Nephron (organoid): ENCODE measurements around the gene C10orf105.
A peak's percentile ranks its signal among the peaks of the same experiment; 100 is the strongest.

Source experiments
- H3K27ac Mint-ChIP-seq, 3 experiments: 2 replicates each; pipeline ENCODE4 v1.8.0; 2020; ENCODE audit warnings: mixed read lengths in 3 of 3, mild to moderate bottlenecking in 2 of 3, moderate library complexity in 1 of 3
- H3K27me3 Mint-ChIP-seq: 2 replicates; pipeline ENCODE4 v1.8.0; 2021; ENCODE audit warnings: low read depth, mild to moderate bottlenecking, moderate library complexity, mixed read lengths
- H3K36me3 Mint-ChIP-seq: 2 replicates; pipeline ENCODE4 v1.8.0; 2020; ENCODE audit warnings: low read depth, mixed read lengths
- H3K4me1 Mint-ChIP-seq: 2 replicates; pipeline ENCODE4 v1.8.0; 2020; ENCODE audit warnings: mixed read lengths
- H3K4me3 Mint-ChIP-seq, 3 experiments: 2 replicates each; pipeline ENCODE4 v1.8.0; 2020; ENCODE audit warnings: mild to moderate bottlenecking in 3 of 3, mixed read lengths in 3 of 3, moderate library complexity in 2 of 3
- H3K9me3 Mint-ChIP-seq: 2 replicates; pipeline ENCODE4 v1.8.0; 2020; ENCODE audit warnings: mixed read lengths
- CTCF ChIP-seq, 3 experiments: fragments of 200-600 bp; sonication (generic); IDR thresholded peaks; one replicate each; pipeline ENCODE4 v1.5.0; 2021; ENCODE audit warnings: antibody characterized with exemption in 3 of 3; ENCODE audit not compliant: unreplicated experiment in 3 of 3

C10orf105 gene

GRCh38 chr10:71700731-71701368 lies 18.7 kb downstream of the C10orf105 start:
- H3K9me3 Mint-ChIP-seq = no peaks in the 10 kb centered on the region
- H3K27ac Mint-ChIP-seq = no peak overlapping the region
- TF ChIP-seq CTCF (IDR thresholded peaks at IDR 0.05; ENCODE audit: unreplicated experiment in 3 of 3) = no peak
- H3K27me3 Mint-ChIP-seq = peaks cover 7% of the 10 kb centered on the region
- H3K4me1 Mint-ChIP-seq = no peaks in the 10 kb centered on the region
- H3K36me3 Mint-ChIP-seq = no peaks in the 10 kb centered on the region
- H3K4me3 Mint-ChIP-seq = no peak overlapping the region

- no peak overlapping the region for H3K27ac Mint-ChIP-seq
- H3K36me3 Mint-ChIP-seq = no peaks in the 10 kb centered on the region
- H3K4me1 Mint-ChIP-seq = no peaks in the 10 kb centered on the region
- H3K4me3 Mint-ChIP-seq = no peak overlapping the region
- H3K9me3 Mint-ChIP-seq = no peaks in the 10 kb centered on the region
- TF ChIP-seq CTCF (IDR thresholded peaks at IDR 0.05; ENCODE audit: unreplicated experiment in 3 of 3) = no peak
- peaks cover 14% of the 10 kb centered on the region for H3K27me3 Mint-ChIP-seq
Measured at GRCh38 chr10:71698737-71699136, 20.8 kb downstream of the C10orf105 start.

- Mint-ChIP-seq H3K4me3 (no peak overlapping the region), H3K27ac (no peak overlapping the region), H3K4me1 (no peaks in the 10 kb centered on the region), H3K36me3 (no peaks in the 10 kb centered on the region), H3K27me3 (peaks cover 16% of the 10 kb centered on the region), H3K9me3 (no peaks in the 10 kb centered on the region)
- TF ChIP-seq CTCF (IDR thresholded peaks at IDR 0.05; ENCODE audit: unreplicated experiment in 3 of 3) = no peak
Measured at GRCh38 chr10:71697938-71698709, 21.5 kb downstream of the C10orf105 start.

GRCh38 chr10:71696628-71697326 lies 22.8 kb downstream of the C10orf105 start:
- Mint-ChIP-seq H3K27me3 (peaks cover 16% of the 10 kb centered on the region), H3K4me1 (no peaks in the 10 kb centered on the region), H3K9me3 (no peaks in the 10 kb centered on the region), H3K27ac (no peak overlapping the region), H3K36me3 (no peaks in the 10 kb centered on the region), H3K4me3 (no peak overlapping the region)
- peak; percentile 70 to 77 (median 75) for TF ChIP-seq CTCF (IDR thresholded peaks at IDR 0.05; ENCODE audit: unreplicated experiment in 3 of 3)

- Mint-ChIP-seq H3K27ac (no peak overlapping the region), H3K4me3 (no peak overlapping the region), H3K9me3 (no peaks in the 10 kb centered on the region), H3K4me1 (no peaks in the 10 kb centered on the region), H3K27me3 (peaks cover 16% of the 10 kb centered on the region), H3K36me3 (no peaks in the 10 kb centered on the region)
- TF ChIP-seq CTCF (IDR thresholded peaks at IDR 0.05; ENCODE audit: unreplicated experiment in 3 of 3) = no peak
Measured at GRCh38 chr10:71695502-71696476, 23.8 kb downstream of the C10orf105 start.
